ENCODE data around the gene NIPA2.
A peak's percentile ranks its signal among the peaks of the same experiment; 100 is the strongest.

NIPA2 gene

DNA sequence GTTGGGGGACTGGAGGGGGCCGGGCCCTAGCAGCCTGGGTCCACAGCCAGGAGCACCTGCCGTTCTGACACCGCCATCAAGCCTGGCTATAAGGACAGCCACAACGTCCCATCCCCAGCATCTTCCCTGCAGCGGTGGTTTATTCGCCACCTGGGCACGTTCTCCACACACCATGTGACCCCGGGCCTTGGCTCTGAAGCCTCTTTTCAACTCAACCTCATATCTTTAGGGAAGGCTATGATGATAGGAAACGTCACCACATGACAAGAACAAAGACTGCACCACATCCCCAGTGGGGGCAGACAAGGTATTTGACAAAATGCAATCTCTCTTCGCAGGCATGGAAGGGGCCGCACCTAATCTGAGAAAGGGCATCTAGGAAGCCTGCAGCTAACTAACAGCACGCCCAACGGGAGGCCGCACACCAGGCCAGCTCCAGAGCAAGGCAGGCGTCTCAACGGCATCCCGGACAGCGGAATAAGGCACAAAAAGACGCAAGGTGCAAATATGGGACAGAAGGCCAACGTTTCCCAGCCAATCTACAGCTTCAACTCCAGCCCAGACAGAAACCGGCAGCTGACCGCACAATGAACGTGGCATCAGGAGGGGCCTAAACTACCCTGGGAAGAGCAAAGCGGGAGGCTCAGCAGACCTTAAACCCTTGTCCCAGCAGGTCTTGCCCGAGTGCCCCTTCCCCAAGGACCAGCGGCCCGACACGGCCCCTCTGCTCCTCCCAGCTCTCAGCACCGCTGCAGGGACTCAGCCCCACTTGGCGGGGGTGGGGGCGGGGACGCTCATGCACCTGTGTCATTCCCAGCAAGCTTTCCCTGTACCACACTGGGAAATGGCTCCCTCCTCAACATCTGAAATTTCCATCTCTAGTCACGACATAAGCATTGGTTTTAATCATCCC, 41.9 kb downstream of the NIPA2 start:
- DNase-seq = no peak

DNA sequence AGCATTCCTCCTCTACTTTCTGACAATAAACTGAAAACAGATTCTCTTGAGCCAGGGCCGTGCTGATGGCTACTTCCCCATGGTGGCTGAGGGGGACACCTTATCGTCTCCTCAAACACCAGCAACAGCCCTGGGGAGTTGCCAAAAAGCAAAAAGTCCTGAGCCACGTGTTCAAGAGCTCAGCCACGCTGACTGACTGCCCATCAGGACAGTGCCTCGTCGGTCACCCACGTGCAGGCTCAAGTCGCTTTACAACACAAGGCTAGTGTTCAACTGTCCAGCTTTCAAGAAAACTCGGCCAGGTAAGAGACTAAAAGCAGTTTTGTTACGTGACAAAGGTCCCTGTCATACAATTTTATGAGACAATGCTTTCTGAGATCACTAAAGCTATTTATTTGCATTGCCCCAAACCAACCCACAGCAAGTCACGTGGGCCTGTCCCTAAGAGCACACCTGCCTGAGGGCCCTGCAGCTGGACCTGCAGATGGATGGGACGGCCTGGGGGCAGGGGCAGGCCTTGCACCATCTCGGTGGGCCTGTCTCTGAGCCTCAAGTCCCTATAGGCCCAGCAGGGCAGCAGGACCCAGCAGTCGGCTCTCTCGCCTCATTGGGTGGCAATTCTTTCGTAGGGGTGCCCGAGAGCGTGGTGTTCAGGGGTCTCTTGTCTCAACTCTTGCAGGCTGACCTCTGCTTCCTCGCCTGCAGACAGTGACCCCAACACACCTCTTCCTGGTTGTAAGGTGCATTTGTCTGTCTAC, 42.7 kb downstream of the NIPA2 start:
- no peak for DNase-seq

DNA sequence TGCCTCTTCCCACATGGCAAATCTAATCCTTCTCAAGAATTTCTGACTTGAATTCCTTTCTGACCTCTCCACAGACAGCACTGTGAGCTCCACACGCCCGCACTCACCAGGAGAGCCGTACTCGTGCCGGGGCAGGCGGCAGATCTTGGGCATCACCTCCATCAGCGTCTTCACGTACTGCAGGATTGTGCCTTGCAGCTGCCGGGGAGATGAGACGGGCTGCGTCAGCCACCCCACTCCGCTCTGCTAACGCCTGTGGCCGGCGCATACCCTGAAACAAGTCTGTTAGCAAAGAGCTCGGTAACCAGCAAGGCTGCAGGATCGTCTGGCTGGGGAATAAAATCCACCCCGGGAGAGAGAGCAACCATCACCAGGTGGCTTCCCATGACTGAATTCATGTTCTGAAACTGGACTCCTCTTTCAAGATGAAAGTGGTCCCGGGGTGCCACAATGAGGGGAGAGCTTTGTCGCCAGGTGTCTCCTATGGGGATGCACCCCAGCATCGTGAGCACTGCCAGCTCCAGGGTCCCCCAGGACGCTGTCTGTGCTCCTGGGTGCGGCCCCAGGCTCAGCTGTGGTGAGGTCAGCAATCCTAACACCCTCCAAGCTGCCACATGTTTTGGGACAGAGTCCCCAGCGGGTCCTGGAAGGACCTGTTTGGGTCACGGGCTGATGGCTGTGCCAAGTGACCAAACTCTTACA, 43.4 kb downstream of the NIPA2 start:
- no peak for DNase-seq

DNA sequence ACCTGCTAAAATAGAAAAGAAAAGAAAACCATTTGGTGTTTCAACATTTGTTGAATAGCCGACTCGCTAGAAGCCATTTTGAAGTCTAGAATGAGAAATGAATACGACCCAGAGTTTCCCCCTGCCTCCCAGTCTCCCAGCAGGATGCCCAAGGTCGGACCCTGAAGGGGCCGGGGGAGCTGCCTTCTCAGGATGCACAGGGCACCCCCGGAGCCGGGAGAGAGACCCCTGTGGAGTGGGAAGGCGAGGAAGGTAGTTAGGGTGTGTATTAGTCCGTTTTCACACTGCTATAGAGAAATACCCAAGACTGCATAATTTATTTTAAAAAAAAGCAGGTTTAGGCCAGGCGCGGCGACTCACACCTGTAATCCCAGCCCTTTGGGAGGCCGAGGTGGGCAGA, 44.7 kb downstream of the NIPA2 start:
- no peak for DNase-seq

DNA sequence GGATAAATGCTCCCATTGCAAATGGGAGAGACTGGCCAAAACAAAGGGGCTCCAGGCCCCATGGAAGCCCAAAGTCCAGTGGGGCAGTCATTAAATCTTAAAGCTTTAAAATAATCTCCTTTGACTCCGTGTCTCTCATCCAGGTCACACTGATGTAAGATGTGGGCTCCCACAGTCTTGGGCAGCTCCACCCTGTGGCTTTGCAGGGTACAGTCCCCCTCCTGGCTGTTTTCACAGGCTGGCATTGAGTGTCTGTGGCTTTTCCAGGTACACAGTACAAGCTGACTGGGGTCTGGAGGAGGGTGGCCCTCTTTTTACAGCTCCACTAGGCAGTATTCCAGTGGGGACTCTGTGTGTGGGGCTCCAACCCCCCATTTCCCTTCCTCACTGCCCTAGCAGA, 45.9 kb downstream of the NIPA2 start:
- peak; percentile 12 for DNase-seq

DNA sequence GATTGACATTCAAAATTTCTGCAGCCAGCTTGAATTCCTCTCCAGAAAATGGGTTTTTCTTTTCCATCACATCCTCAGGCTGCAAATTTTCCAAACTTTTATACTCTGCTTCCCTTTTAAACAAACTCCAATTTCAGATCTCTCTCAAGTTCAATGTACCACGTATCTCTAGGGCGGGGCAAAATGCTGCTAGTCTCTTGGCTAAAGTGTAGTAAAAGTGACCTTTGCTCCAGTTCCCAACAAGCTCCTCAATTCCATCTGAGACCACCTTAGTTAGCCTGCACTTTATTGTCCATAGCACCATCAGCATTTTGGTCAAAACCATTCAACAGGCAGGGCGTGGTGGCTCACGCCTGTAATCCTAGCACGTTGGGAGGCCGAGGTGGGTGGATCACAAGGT, 46.7 kb downstream of the NIPA2 start:
- DNase-seq = no peak

DNA sequence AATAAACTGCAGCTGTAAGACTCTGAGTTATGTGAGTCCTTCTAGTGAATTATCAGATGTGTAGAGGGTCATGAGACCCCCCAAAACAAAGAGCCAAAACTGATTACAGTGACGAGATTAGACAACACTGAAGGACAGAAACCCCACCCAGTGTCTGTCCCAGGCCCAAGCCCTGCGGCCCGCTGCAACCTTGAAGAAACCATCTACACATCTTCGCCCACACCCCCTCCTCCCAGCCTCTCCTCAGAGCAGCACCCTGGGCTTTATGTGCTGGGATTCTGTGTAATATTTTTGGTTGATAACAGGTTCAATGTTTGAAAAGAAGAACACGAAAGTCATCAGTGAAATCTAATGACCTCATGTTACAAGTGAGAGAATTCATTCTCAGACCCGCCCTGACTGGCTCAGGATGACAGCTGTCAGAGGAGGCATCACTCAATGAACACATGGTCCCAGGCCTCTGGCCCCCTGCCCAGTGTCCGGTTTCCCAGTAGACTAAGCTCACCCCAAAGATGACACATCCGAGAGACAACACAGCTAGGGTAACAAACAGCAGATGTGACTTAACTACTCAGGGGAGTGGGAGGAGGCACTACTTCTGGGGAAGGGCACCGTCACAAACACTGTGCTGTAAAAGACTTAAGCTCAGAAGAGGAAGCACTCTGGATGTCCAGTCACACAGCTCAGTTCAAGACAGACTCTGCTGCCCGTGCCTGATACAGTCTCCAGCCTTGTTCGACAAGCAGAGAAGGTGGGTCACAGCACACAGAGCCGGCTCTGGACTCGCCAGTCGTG, 48.9 kb downstream of the NIPA2 start:
- peak; percentile 42 for DNase-seq

DNA sequence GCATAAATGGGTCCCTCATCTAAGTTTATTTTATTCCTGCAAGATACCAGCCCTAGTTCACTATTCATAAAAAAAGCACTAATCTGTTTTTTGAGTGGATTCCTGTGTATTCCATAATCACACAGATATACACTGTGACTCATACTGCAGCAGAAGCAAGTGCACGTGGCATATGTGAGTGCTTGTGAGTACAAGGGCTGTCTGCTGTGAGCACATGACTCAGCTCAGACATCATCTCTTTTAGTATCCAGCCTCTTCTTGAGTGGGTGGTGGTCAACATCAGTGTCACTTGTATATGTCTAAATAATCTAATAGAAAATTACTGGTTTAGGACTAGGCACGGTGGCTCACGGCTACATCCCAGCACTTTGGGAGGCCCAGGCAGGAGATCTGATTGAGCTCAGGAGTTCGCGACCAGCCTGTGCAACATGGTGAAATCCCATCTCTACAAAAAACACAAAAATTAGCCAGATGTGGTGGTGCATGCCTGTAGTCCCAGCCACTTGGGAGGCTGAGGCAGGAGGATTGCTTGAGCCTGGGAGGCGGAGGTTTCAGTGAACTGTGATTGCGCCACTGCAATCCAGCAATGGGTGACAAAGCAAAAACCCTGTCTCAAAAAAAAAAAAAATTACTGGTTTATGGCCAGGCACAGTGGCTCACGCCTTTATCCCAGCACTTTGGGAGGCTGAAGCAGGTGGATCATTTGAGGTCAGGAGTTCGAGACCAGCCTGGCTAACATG, 49.8 kb downstream of the NIPA2 start:
- DNase-seq = no peak

DNA sequence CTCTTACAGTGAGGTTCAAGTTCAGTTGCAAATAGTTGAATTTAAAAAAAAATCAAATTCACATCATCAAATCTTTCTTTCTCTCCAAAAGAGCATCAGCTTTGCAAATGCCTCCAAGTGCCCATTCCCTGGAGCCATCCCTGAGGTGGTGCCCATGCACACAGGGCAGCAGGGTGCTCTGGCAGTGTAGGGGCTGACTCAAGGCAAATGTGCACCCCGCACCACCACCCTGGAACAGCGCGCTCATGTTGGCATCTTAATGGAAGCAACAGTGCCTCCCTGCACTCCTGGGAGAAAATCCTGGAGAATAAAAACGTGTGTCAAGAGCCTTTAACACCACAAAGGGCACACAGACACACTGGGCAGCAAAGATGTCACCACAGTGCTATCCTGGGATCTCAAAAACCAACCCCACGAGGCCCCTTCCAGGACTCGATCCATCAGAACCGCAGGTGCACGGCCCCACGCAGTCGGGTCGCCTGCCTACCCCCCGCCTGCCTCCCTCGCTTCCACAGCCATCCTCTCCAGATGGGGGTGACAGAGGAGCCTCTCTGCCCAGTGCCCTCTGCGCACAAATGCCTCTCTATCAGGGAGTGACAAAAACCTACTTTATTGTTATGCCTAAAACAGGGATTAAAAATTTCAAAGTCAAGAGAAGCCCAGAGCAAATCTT, 50.8 kb downstream of the NIPA2 start:
- DNase-seq = no peak

DNA sequence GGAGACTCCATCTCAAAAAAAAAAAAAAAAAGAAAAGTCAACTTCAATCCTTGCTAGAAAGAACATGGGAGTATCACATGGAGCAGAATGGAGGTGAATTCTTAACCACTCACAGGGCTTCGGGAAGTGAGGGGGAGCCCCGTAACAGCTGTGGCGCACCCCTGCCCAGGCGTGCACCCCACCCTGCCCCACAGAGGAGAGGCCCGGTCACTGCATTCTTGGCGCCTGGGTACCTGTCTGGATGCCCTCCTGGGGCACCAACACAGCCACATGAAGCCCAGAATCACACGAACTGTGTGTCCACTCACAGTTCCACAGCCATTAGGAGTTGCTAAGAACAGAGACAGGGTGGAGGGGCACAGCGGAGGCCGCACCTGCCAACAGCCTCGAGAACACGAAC, 51.8 kb downstream of the NIPA2 start:
- no peak for DNase-seq

DNA sequence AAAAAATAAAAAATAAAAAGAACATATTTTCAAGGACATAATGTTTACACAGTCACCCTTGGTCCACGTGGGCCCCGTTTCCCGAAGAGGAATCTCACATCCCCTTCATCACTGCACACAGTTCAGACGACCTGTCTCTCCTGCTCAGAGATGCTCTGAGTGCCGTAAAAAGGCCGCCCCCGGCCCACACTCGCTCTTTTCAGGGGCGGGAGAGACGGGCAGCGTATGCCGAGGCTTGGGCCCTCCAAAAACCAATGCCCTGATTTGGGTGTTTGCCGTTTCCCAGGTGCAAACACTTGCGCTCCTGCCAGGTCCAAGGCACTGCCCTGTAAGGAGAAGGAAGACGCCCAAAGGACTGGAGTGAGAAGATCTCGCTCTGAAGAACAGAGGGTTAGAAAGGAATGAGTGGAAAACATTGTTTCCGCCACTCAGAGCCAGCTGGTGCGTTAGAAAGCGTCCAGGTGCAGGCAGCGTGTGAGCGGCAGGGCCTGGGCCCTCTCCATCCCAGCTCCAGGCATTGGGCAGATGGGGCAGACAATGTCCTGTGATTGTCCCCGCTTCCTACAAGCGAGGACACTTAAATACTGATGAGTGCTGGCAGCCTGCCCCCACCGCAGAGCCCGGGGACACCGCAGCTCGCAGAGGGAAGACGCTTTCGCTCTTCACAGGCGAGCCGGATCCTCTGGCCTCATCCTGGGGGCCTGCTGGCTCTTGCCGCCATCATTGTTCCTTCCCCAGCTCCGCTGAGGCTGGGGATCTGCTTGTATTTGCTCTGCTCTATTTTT, 53.2 kb downstream of the NIPA2 start:
- no peak for DNase-seq

DNA sequence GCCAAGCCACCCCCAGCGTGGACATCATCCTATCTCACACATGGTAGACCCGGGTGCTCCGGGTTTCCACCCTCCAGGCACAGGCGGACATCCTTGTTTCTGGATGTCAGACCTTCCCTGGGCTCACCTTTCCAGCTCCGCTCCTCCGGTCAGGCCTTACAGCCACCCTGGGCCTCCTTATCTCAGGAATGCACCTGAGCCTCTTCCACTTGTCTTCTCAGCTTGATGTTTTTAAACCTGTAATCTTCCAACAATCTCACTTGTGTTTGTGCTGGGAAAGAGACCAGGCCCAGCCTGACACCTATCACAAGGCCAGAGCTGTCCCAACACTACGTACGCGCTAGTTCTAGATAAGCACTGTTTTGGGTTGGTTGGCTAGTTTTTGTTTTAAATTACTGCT, 53.9 kb downstream of the NIPA2 start:
- no peak for DNase-seq

DNA sequence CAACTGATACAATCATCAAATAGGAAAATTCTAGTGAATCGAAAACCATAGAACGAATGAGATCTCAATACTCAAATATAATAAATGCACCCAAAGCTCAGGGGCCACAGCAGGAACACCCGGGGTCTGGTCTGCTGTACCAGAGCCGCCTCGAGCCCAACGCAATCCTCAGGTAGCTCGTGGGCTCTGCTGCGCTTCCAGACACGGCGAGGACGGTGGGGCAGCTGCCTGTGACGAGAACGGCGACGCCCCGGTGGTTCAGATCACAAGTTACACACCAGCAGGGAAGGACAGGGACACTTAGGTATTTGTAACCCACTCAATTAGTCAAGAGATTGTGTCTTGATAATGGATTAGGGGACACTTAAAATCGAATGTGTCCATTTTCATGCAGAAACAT, 54.6 kb downstream of the NIPA2 start:
- no peak for DNase-seq

DNA sequence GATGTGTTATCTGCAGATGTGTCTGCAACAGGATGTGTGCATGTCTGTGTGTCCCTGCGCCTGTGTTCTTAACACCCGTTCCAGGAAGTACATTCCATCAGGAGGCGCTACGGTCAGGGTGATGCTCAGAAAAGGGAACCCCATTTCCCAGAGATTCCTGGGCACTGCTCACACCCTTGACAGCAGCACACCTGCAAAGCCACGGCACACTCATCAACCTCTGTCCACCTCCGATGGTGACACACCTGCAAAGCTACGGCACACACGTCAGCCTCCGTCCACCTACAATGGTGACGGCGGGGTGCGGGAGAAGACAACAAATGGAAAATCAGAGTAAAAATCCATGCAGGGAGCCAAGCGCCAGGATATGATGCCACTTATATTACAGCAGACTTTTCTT, 55.4 kb downstream of the NIPA2 start:
- DNase-seq = no peak

DNA sequence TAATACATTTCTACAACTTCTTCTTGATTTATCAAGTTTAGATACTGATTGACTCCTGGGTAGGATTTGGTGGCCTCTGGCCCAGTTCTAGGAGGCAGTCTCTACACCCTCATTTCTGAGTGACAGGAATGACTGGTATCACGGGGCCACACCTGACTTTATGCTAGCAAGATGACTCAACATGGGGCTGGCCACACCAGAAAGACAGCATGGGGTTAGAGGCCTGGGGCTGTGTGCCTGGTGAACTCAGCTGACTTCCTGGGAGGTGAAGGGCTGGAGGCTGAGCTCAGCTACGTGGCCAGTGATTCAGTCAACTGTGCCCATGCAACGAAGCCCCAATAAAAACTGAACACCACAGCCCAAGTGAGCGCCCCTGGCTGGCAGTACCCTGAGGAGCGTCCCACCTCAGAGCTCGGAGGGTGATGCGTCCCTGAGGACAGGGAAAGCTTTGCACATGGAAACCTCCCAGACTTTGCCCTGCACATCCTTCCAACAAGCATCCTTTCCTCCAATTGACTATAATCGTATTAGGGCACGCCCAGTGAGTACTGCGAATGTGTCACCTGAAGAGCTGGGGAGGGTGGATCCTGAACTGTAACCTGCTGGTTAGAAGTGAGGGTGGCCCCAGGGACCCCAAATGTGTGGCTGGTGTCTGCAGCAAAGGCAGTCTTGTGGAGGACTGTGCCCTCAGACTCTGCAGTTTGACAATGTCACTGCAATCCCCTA, 57.2 kb downstream of the NIPA2 start:
- no peak for DNase-seq

DNA sequence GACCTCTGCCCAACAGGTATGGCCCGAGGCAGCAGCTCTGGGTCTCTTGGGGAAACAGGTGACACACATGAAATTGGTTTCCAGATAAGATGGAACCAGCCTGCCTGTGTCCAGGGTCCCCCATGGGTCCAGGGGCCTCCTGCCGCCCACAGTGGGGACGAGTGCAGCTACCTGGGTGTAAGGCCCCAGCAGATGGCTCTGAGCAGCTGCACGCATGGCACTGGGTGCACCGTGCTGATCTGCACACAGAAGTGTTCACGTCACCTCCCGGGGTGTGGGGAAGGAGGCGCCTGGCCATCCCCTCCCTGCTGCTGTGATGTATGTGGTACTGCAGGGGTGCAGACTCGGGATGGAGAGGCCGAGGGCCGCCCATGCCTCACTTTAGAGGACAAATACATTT, 63.6 kb downstream of the NIPA2 start:
- no peak for DNase-seq

DNA sequence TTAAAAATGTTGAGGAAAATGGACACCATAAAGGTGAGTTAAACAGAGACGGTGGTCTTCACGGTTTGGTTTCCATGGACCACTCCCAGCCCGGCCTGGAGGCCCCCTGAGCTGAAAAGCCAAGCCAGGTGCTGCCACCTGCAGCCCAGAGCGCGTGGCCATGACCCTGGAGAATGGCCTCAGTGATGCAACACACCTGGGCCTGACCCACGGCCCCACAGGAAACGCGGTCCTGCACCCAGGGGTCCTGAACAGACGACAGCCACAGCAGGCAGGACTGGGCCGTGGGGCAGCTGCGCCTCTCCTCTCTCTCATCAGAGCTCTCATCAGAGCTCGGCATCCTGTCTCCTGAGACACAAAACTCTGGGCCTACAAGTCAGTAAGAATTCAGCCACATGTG, 64.1 kb downstream of the NIPA2 start:
- no peak for DNase-seq

DNA sequence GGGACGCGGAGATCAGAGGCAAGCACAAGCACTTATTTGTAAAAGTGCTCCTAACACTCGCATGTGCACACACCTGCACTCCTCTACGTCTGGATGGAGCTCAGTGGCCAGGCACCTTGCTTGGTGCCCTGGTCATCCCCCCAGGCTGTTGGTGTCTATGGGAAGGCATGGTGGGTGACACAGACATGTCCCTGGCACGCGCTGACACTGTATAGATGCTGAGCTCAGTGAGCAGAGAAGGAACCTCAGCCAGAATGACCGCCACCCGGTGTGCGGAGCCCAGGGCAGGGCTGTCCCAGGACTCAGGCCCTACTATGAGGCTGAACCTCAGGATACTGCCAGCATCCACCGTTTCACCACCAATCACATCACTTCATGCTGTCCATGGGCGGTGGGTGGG, 64.5 kb downstream of the NIPA2 start:
- no peak for DNase-seq

DNA sequence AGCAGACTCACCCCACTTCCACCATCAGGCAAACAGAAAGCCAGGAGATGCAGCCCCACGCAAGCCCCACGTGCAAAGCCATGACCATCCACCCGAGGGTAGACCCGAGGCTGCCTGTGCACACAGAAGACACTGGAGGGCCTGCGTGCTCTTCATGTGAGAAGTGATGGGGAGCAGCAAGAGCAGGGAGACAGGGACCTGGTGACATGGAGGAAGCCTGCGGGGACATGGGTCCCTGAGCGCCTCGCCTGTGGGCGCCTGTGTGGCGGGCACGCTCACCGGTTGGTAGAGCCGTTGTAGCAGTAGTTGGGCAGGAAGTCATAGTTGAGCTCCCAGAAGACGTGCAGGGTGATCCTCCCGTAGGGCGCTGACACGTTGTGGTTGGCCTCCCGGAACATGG, 65.0 kb downstream of the NIPA2 start:
- DNase-seq = no peak

DNA sequence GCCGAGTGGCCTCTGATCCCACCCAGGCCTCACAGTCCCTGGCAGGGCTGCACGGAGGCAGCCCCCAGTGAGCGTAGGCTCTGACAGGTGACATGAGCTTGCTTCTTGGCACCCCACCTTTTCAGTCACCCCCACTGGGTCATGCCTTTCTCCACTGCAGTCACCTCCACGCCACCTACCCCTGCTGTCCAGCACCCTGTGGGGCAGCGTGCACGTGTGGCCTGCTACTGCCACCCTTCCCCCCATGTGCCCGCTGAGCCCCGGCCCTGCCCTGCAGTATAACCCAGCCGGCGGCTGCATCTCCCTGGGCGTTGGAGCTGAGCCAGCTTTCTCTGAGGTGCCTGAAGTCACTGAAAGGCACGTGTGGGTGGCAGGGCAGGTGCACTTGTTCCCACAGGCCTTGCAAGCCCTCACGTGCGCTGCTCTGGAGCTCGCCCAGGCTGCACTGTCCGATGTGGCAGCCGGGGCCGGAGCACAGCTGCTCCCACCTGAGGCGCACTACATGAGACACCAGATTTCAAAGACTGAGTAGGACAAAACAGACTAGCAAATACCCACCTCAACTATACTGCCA, 65.6 kb downstream of the NIPA2 start:
- DNase-seq = no peak

All from NCI-H82 (cell line).